GM18507 (cell line): Measurements from ENCODE around the gene SLC10A7.
A peak's percentile ranks its signal among the peaks of the same experiment; 100 is the strongest.

Source experiments
- DNase-seq: peaks from one replicate; pipeline ENCODE4 v3.0.0; 2011; ENCODE audit warnings: low read depth; ENCODE audit not compliant: insufficient read length; ENCODE audit errors: extremely low spot score
- FAIRE-seq: peaks from 2 replicates; lab custom pipeline; 2011; peaks lifted over from hg19 to GRCh38; lab: Jason Lieb, UNC

The SLC10A7 gene, protein sequence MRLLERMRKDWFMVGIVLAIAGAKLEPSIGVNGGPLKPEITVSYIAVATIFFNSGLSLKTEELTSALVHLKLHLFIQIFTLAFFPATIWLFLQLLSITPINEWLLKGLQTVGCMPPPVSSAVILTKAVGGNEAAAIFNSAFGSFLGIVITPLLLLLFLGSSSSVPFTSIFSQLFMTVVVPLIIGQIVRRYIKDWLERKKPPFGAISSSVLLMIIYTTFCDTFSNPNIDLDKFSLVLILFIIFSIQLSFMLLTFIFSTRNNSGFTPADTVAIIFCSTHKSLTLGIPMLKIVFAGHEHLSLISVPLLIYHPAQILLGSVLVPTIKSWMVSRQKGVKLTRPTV

DNA sequence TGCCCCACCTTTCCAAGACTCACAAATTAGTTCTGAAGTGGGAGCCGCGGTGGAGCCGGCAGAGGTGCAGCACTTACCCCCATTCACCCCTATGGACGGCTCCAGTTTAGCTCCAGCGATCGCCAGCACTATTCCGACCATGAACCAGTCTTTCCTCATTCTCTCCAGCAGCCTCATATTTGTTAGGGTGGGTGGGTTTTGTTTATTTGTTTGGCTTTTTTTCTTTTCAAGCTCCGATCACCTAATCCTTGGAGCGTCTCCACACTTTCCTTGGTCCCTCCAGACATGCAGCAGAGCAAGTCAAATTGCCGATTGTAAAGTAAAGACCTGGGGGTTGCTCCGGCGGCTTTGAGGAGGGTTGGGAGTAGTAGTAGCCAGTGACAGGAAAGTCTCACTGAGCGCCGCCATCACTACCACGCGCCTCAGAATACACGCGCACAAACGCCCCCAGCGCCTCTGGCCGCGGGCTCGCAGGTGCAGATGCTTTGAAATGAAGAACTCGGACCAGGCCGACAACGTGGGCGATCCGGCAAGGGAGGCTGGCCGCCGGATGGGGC lies at the start of gene SLC10A7:
TSS of gene SLC10A7 (minus strand) at position 400 of the 557 bp plus-strand sequence. CDS start at position 177, 223 bp downstream.
- peak; percentile 70 for FAIRE-seq

DNA sequence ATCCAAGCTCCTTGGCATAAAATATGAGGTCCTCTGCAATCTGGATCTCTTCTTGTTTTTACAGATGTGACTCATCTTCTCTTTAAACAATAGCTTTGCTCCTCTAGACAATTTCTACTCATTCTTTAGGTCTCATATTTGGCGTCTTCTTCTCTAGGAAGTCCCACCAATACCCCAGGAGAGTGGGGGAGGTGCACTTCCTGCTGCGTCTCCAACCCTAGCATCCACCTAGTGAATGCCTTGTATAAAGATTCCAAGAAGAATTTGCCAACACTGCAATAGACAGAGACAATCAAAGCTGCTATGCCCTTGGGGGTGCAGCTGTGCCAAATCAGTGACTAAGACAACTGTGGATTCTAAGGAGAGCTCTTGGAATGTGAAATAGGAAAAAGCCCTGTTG lies 45.7 kb upstream of the SLC10A7 start:
- no peak for FAIRE-seq
- DNase-seq = no peak

More for the DNA sequence above, at the start of gene SLC10A7:
- DNase-seq = peak; percentile 73

DNA sequence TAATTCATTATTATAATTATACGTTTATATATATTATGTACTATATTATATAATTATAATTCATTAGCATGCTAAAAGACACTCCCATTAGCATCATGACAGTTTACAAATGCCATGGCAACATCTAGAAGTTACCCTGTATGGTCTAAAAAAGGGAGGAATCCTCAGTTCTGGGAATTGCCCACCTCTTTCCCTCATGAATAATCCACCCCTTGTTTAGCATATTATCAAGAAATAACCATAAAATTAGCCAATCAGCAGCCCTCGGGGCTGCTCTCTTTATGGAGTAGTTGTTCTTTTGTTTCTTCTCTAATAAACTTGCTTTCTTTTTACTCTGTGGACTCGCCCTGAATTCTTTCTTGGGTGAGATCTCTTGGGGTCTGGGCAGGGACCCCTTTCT lies 42.8 kb upstream of the SLC10A7 start:
- DNase-seq = no peak
- no peak for FAIRE-seq

DNA sequence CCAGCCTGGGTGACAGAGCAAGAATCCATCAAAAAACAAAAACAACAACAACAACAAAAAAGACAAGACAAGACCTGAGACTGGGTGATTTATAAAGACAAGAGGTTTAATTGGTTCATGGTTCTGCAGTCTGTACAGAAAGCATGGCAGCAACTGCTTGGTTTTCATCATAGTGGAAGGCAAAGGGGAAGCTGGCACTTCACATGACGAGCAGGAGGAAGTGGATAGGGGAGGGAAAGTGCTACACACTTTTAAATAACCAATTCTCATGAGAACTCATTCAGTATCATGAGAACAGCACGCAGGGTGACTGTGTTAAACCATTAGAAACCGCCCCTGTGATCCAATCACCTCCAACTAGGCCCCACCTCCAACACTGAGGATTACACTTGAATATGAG lies 28.4 kb upstream of the SLC10A7 start:
- DNase-seq = no peak
- FAIRE-seq = no peak

DNA sequence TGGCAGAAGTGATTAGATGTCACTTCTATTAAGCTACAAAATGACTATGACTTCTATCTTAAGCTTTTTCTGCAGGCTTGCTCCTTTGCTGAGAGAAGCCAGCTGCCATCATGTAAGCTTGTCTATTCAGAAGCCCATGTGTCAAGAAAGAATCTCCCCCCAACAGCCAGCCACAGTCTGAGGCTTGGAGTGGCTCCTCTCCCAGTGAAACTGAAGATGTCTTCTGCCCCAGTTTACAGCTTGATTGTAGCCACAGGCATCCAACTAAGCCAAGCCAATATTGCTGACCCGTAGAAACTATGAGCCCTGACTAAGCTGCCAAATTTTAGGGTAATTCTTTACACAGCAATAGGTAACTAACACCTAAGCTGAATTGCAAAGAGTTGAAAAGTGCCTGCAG lies 26.7 kb upstream of the SLC10A7 start:
- DNase-seq (no peak), FAIRE-seq (no peak)

DNA sequence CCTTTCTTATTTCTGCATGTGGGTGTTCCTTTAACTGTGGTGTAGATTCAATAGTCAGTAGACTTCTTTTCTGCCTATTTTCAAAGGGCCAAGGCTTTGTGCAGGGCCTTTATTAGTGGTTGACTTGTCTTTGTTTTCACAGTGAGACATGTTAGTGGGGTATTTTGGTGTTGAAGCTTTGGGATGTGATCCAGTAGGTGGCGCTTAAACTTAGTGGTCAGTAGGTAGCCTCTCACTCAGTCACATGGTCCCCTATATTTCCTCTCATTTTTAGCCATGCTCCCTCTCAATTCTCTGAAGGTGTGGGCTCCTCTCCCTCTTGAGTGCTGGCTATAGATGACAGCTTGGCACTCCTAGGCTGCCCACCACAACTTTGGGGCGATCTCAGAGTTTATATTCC lies 23.4 kb upstream of the SLC10A7 start:
- no peak for DNase-seq
- peak; percentile 26 for FAIRE-seq

DNA sequence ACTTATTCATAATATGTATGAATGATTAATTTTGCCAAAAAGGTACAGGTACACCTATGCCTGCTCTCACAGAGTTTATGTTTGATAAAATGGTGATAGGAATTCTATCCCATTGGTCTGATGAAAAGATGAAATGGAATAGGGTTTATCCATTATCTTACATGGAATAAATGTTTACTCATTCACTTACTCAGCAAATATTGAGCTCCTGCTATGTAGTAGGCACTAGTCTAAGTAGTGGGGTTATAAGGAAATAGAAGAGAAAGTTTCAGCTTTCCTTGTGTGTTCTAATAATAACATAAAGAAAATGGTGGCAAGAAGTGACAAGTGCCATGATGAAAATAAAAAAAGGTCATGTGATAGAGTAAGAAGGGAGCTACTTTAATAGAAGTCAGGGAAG lies 12.4 kb upstream of the SLC10A7 start:
- DNase-seq (no peak), FAIRE-seq (no peak)

DNA sequence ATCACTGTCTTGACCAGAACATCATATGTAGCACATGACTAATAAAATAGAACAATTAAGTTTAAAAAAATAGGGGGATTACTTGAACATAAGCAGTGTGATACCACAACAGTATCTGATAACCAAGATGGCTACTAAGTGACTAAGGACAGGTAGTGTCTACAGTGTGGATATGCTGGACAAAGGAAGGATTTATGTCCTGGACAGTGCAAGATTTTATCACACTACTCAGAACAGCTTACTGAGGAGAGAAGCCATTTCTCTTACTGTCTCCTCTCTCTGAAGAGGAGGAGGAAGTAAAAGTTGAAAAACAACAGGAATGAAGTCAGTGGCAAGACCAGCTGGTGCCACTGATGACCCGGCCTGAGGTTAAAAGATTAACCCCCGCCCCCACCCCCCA lies 4.0 kb upstream of the SLC10A7 start:
- DNase-seq (no peak), FAIRE-seq (no peak)

DNA sequence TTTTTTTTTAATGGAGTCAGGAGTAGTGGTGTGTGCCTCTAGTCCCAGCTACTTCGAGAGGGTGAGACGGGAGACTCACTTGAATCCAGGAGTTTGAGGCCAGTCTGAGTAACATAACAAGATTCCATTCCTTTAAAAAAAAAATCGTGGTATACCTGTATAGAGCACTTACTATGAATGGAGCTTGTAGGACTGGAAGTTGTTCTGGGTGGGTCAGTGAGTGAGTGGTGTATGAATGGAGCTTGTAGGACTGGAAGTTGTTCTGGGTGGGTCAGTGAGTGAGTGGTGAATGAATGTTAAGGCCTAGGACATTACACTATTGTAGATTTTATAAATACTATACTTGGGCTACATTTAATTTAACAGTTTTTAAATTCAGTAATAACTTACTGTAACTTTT lies 2.9 kb upstream of the SLC10A7 start:
- DNase-seq (no peak), FAIRE-seq (no peak)

DNA sequence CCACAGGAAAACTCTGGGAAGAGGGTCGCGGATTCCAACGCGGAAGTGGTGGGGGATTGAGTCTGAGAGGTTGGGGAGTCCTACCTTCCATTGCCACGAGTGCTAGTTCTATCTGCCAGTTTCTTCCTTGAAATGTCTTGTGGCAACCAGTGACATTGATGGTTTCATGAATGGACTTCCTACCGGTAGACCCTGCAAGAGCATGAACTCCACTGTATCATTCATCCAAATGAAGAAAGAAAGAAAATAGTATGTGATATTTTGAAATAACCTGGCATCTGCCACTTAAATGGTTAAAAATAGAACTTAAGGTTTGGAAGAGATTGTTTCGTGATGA lies 1.1 kb upstream of the SLC10A7 start:
- peak; percentile 36 for FAIRE-seq
- no peak for DNase-seq

DNA sequence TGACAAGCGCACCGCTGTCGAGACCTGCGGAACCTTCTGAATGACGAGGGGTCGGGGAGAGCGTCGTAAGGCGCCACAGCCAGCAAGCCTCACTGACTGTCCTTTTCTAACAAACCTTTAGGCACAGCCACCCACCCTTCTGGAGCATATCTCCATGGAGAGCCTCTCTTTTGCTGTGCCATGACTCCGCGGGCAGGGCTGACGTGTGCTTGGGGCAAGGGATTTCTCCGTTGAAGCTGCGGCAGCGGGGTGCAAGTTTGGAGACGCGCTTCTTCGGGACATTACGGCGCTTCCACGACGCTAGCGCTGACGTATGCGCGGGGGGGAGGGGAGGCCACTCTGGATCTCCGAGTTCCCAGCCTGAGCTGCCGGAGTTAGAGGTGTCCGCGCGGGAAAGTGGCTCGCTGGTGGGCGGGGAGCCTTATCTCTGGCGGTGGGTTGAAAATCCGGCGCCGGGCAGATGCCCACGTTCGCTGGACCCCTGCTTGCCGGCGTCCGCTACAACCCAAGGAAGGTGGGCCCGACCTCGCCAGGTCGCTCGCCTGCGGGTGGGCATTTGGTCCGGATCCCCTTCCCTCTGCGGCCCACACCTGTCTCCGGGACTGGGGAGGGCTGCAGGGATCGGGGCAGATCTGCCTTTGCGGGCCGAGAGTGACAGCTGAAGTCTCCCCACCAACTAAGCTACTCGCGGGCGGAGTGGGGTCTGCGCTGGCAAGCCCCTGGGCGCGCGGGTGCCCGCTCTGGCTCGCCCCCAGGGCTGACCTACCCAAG lies 543 bp upstream of the SLC10A7 start:
- DNase-seq (peak; percentile 84), FAIRE-seq (peak; percentile 81)

DNA sequence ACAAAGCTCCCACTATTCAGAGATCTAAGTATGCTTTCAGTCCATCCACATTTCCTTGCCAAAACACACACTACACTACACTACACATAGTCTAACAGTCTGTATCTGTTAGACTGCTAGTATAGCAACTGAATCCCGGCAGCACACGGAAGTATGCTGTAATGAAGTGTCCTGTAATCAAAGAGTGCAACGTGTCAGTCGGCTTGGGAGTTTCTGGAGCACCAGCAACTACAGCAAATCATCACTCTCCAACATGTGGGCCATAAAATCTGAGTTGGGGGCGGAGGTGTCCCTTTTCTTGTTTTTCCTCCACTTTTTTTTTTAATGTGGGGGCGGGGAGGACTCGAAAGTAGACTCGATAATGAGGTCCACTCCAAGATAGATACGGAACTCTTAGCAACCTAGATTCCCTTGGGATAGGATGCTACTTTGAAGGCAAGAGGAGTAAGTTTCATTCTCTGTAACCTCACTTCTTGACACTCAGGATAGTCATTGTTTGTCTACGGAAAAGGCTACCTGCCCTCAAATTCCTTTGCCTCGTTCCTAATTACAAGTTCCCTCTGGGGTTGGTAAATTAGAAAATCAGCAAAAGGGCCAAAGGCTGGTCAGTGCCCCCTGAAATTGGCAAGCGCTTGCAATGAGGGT lies 722 bp downstream of the SLC10A7 start:
- FAIRE-seq (peak; percentile 87), DNase-seq (no peak)

DNA sequence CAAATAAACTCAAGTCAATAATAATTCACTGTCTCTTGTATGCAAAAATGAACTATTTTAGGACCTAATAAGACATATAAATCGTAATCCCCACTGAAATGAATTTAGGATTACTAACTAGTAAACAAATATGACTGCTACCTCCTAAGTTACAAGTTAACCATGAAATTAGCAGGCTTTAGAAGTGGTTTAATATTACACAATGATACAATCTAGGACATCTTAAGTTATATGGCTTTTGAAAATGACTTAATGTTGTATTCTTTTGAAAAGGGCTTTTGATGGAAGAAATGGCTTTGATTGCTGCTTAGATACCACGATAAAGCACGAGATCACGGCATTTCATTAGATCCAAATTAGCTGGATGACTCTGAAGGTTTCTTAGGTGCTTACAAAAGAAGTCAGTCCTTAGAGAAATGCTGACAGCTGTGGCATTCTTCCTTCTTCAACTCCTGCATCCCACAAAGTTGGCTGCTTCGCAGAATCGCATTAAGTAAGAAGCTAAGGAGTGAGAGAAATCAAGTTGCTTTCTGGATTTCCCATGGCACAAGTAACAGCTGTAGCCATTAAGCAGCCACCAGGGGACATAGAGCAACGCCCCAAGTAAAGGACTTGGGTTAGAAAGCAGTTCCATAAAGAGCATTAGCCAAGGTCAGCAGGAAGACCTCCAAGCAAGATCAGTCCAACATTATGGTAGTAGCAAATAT lies 6.9 kb downstream of the SLC10A7 start:
- FAIRE-seq = no peak
- DNase-seq = no peak

DNA sequence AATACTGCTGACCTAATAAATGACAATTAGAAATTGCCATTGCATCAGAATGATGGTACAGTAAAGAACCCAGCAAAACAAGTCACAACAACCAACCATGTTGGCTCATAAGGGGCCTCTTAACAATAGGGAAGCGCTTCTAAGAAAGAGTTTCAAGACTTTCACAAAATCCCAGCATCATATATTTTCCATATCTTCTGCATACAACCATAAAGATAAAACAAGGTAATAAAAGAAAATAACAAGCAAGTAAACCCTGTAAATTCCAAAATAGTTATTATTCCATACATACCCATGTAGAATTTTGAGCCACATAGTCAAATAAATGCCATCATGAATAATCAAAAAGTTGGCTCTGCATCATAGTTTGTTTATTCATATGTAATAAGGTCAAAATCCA lies 8.2 kb downstream of the SLC10A7 start:
- DNase-seq (no peak), FAIRE-seq (no peak)

DNA sequence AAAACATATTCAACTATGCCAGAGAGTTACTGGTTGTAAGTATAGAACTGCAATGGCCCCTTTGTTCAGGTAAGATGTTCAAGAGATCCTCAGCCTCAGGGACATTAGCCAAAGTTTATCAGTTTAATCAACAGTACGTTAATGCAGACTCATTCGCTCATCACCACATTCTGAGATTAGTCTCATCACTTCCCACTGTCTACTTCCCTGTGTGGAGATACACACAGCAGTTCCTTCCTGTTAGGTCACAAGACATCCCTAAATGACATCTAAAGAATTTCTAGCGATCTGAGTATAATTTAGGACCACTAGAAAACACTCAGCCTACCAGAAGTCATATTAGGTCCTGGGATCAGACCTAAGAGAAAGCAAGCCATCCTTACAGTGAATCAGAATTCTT lies 10.4 kb downstream of the SLC10A7 start:
- no peak for DNase-seq
- no peak for FAIRE-seq

DNA sequence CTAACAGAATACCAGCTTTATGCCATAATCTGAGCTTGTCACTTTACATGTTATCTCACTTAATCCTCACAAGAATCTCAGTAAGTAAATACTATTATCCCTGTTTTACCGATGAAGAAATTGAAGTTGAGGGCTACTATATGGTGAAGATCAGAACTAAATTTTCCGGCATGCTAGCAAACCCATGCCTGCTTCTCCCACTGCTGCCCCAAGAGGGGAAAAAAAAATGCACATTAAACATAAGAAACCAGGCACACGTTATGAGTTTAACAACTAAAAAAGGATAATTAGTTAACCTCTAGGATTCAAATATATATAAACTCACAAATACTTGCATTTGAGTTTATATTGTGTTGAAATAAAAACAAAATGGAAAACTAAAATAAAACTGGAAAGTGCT lies 10.8 kb downstream of the SLC10A7 start:
- no peak for FAIRE-seq

DNA sequence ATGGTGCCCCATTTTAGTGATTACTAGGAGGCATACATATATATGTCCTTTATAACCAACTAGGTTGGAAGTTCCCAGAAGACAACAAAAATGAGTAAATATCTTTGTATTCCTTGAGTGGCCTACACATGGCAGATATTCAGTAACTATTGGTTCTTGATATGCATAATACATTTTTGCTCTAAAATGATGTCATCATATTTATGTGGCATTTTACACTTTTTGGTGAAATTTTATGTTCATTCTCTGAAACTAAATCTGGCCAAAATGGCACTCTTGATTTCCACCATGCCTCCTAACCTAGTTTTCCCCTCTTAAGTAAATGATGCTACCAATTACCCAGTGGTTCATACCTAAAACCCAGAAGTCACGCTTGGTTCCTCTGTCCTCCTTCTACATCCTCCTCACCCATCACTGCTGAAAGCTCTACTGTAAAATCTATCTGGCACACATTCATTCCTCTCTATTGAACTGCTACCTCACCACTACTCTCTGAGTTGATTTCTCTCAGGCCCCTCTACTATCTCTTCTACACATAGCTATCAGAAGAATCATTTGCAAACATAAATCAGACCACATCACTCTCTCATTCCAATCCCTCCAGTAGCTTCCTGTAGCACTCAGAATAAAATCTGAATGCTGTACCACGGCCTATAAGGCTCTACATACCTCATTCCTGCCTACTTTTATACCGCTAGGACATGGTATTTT lies 13.4 kb downstream of the SLC10A7 start:
- DNase-seq = no peak
- FAIRE-seq = no peak

More for the DNA sequence above, 10.8 kb downstream of the SLC10A7 start:
- DNase-seq = no peak

DNA sequence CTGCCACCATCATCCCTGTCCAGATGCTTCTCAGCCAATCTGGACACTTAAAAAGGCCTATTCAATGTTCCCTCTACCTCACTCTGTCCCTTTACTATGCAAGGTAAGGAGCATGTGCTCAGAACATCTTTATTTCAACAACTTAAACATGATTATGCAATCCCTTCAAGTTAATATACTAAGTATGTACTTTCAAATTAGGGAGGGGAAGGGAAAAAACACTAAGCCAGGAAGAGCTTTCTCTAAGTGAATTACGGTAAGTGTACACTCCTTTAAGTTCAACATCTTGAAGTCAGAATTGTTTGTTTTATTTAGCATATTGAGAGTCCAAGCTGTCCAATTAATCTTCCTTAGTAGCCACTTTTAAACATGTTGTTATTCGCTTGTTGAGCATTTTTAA lies 14.1 kb downstream of the SLC10A7 start:
- DNase-seq (no peak), FAIRE-seq (no peak)

DNA sequence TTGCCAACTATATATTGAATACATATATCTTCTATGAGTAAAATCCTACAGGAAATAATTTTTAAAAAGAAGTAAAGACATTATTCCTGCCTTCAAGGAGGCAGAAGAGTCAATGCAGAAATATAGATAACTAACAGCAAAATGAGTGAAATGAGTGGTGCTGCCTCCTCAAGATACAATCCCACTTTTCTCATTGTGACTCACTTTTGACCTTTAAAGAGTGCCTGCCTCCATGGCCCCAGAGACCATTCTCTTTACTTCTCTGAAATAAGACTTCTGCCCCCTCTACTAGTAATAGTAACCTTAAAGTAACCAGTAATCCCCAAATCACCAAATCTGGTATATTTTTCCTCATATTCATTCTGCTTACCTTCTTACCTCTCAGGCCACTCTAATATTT lies 15.5 kb downstream of the SLC10A7 start:
- DNase-seq (no peak), FAIRE-seq (no peak)
